Neuronal stem cell (in vitro differentiated cells): ENCODE data around the gene KCNH4.

Experiments used
- DNase-seq: peaks from one replicate; pipeline ENCODE4 v3.0.0-alpha.2; 2013; ENCODE audit warnings: low spot score
- H2AFZ ChIP-seq: one replicate; pipeline ENCODE4 v1.6.1; 2013; ENCODE audit warnings: mild to moderate bottlenecking, low read length, inconsistent platforms
- H2AK5ac ChIP-seq: 2 replicates; pipeline ENCODE4 v1.6.1; 2013; ENCODE audit warnings: low read depth, mild to moderate bottlenecking, inconsistent platforms, low read length, moderate library complexity, mixed read lengths
- H2BK120ac ChIP-seq: 2 replicates; pipeline ENCODE4 v1.6.1; 2013; ENCODE audit warnings: low read depth, mild to moderate bottlenecking, inconsistent platforms, low read length, moderate library complexity, mixed read lengths
- H2BK12ac ChIP-seq: one replicate; pipeline ENCODE4 v1.6.1; 2013; ENCODE audit warnings: low read length, inconsistent platforms
- H2BK15ac ChIP-seq: 2 replicates; pipeline ENCODE4 v1.6.1; 2013; ENCODE audit warnings: mild to moderate bottlenecking, low read length, inconsistent platforms, mixed read lengths
- H2BK5ac ChIP-seq: one replicate; pipeline ENCODE4 v1.6.1; 2013; ENCODE audit warnings: inconsistent platforms, mild to moderate bottlenecking, low read length, moderate library complexity
- H3K14ac ChIP-seq: one replicate; pipeline ENCODE4 v1.6.1; 2013; ENCODE audit warnings: low read length, inconsistent platforms
- H3K18ac ChIP-seq: 2 replicates; pipeline ENCODE4 v1.6.1; 2013; ENCODE audit warnings: low read length, inconsistent platforms
- H3K23ac ChIP-seq: 2 replicates; pipeline ENCODE4 v1.6.1; 2013; ENCODE audit warnings: low read depth, mild to moderate bottlenecking, mixed read lengths, low read length, inconsistent platforms; ENCODE audit not compliant: poor library complexity
- H3K27ac ChIP-seq: replicated peaks from 3 replicates; pipeline ENCODE4 v1.5.1; 2013; ENCODE audit warnings: low read length, inconsistent platforms
- H3K27me3 ChIP-seq, 3 experiments: 2 replicates each; pipeline ENCODE4 v1.6.1; 2013; ENCODE audit warnings: low read length in 3 of 3, mild to moderate bottlenecking in 2 of 3, inconsistent platforms in 1 of 3, low read depth in 1 of 3, mixed read lengths in 1 of 3, moderate library complexity in 1 of 3; ENCODE audit not compliant: control insufficient read depth in 3 of 3, insufficient read depth in 3 of 3
- H3K36me3 ChIP-seq, 2 donors: replicated peaks in 1 of 2; 2 replicates each; pipeline ENCODE4 v1.6.1; 2013; ENCODE audit warnings: low read length in 2 of 2; ENCODE audit not compliant: control insufficient read depth in 2 of 2, insufficient read depth in 2 of 2
- H3K4ac ChIP-seq: 2 replicates; pipeline ENCODE4 v1.6.1; 2013; ENCODE audit warnings: inconsistent platforms, mild to moderate bottlenecking, low read length, moderate library complexity
- H3K4me1 ChIP-seq, 2 donors: 1 replicate in 1 of 2; 2 replicates in 1 of 2; pipeline ENCODE4 v1.6.1; 2013; ENCODE audit warnings: low read length in 2 of 2, low read depth in 1 of 2; ENCODE audit not compliant: control insufficient read depth in 2 of 2, insufficient read depth in 1 of 2
- H3K4me2 ChIP-seq: one replicate; pipeline ENCODE4 v1.6.1; 2013; ENCODE audit warnings: mild to moderate bottlenecking, low read length, inconsistent platforms; ENCODE audit not compliant: insufficient read depth, poor library complexity, severe bottlenecking
- H3K4me3 ChIP-seq, 2 donors: 2 replicates each; pipeline ENCODE4 v1.5.1; 2013; ENCODE audit warnings: low read length in 2 of 2, mild to moderate bottlenecking in 2 of 2, inconsistent platforms in 1 of 2, moderate library complexity in 1 of 2
- H3K79me1 ChIP-seq: one replicate; pipeline ENCODE4 v1.6.1; 2013; ENCODE audit warnings: low read depth, mild to moderate bottlenecking, inconsistent platforms, low read length, moderate library complexity
- H3K9ac ChIP-seq: one replicate; pipeline ENCODE4 v1.6.1; 2013; ENCODE audit warnings: mild to moderate bottlenecking, low read depth, low read length, inconsistent platforms; ENCODE audit not compliant: poor library complexity
- H3K9me3 ChIP-seq, 2 donors: replicated peaks in 1 of 2; 2 replicates each; pipeline versions ENCODE3 to v1.6.1; 2013; ENCODE audit warnings: low read length in 2 of 2, mild to moderate bottlenecking in 2 of 2, inconsistent platforms in 1 of 2, low read depth in 1 of 2, mixed read lengths in 1 of 2, moderate library complexity in 1 of 2; ENCODE audit not compliant: control insufficient read depth in 2 of 2, insufficient read depth in 1 of 2
- H4K8ac ChIP-seq: one replicate; pipeline ENCODE4 v1.6.1; 2013; ENCODE audit warnings: low read depth, mild to moderate bottlenecking, inconsistent platforms, low read length, moderate library complexity
- H4K91ac ChIP-seq: one replicate; pipeline ENCODE4 v1.6.1; 2013; ENCODE audit warnings: low read length, low read depth, mild to moderate bottlenecking, inconsistent platforms; ENCODE audit not compliant: poor library complexity
- WGBS, 2 donors: extraction: QIAGEN DNeasy Blood & Tissue Kit; methylation state at CpG; one replicate each; pipeline ENCODE4 v1.1.7; 2013; ENCODE audit warnings: missing lambda C conversion rate in 2 of 2, mixed read lengths in 1 of 2; ENCODE audit not compliant: insufficient read length in 2 of 2, insufficient replicate concordance in 1 of 2; ENCODE audit errors: extremely low coverage in 2 of 2; 5-methylcytosine and 5-hydroxymethylcytosine counted together

KCNH4 gene

DNA sequence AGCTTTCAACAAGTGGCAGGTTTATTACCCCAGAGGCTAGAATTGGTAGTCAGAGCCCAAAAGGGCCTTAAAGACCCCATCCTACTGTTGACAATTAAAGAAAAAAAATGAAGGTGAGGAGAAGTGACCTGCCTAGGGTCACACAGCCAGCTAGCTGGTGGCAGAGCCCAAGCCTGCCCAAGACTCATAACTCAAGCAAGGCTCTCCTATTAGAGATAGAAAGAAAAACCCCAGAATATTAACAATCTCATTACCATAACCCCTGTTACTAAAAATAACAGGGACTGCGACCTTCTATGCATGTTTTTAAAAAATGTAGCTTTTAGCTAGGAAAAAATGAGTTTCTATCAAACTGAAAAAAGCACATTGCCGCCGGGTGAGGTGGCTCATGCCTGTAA lies 44.3 kb downstream of the KCNH4 start:
- Histone ChIP-seq H2BK120ac (no peak overlapping the region), H3K9ac (no peak overlapping the region), H2BK15ac (no peak overlapping the region), H3K18ac (no peak overlapping the region), H3K4me1 (peaks cover 0 to 4% of the 10 kb centered on the region in 2 donors), H2AFZ (no peak overlapping the region), H3K14ac (no peak overlapping the region), H3K27ac (no peak overlapping the region), H3K9me3 (no peaks in the 10 kb centered on the region), H2BK12ac (no peak overlapping the region), H3K4me2 (no peak overlapping the region), H3K79me1 (peaks cover 2% of the 10 kb centered on the region), H3K4me3 (no peak overlapping the region), H2AK5ac (no peak overlapping the region), H4K8ac (no peak overlapping the region), H3K23ac (no peak overlapping the region), H4K91ac (no peak overlapping the region), H2BK5ac (no peak overlapping the region), H3K4ac (no peak overlapping the region), H3K36me3 (peaks cover 5 to 44% of the 10 kb centered on the region in 2 donors), H3K27me3 (no peaks in the 10 kb centered on the region)
- no CpG with 5 or more reads among the region's 3 CpGs for WGBS, 2 donors
- DNase-seq, result no peak

DNA sequence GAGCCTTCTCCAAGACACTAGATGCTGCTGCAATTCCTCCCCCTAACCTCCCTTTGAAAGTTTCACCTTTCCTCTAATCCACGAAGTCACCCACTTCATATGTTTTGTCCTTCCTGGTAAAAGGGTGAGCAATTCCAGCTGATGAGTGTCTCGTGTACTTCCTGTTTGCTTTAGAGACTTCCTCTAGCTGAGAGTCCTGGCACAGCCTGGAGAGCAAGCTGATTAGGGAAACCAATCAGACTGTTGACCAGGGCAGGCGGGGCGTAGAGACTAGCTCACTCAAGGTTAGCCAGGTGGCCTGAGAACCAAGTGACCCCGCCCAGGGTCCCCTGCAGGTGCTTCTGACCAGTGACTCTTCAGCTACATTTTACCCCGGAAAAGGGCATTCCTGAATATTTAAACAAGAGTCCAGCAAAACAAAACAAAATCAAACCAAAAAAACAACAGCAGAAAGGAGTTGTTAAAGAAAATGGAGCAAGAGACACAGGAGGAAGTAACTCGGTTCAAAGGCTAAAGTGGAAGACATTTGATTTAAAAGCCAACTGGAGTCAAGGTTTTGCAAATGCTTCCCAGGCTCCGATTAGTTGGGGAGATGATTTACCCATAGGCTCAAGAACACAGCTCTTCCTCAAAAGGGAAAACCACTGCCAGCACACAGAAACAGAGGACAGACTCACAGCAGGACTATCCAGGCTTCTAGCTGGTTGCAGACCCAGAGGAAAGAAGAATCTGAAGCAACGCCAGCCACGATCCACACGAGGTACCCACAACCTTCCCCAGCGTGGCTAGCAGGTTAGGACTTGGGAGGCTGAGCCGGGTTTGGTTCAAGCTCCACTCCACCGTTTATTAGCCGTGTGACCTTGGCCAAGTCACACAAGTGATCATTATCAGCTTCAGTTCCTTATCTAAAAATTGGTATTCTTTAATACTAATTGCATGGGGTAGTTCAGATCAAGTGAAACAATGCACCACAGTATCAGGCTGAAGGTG lies 45.0 kb downstream of the KCNH4 start:
- no peak overlapping the region for H3K4me3 ChIP-seq
- no peak overlapping the region for H4K8ac ChIP-seq
- peaks cover 0 to 2% of the 10 kb centered on the region in 2 donors for H3K4me1 ChIP-seq
- no peak overlapping the region for H3K18ac ChIP-seq
- H3K23ac ChIP-seq, result no peak overlapping the region
- no peak overlapping the region for H3K14ac ChIP-seq
- no peak overlapping the region for H2BK12ac ChIP-seq
- no peak overlapping the region for H2AFZ ChIP-seq
- no peaks in the 10 kb centered on the region for H3K27me3 ChIP-seq
- WGBS, 2 donors, result no CpG with 5 or more reads among the region's 15 CpGs
- peaks cover 3 to 39% of the 10 kb centered on the region in 2 donors for H3K36me3 ChIP-seq
- H3K9me3 ChIP-seq, result no peaks in the 10 kb centered on the region
- DNase-seq, result no peak
- H3K27ac ChIP-seq, result no peak overlapping the region
- H3K4ac ChIP-seq, result no peak overlapping the region
- no peak overlapping the region for H2AK5ac ChIP-seq
- no peak overlapping the region for H2BK5ac ChIP-seq
- H3K4me2 ChIP-seq, result no peak overlapping the region
- no peak overlapping the region for H3K9ac ChIP-seq
- H4K91ac ChIP-seq, result no peak overlapping the region
- H2BK15ac ChIP-seq, result no peak overlapping the region
- peaks cover 2% of the 10 kb centered on the region for H3K79me1 ChIP-seq
- no peak overlapping the region for H2BK120ac ChIP-seq

DNA sequence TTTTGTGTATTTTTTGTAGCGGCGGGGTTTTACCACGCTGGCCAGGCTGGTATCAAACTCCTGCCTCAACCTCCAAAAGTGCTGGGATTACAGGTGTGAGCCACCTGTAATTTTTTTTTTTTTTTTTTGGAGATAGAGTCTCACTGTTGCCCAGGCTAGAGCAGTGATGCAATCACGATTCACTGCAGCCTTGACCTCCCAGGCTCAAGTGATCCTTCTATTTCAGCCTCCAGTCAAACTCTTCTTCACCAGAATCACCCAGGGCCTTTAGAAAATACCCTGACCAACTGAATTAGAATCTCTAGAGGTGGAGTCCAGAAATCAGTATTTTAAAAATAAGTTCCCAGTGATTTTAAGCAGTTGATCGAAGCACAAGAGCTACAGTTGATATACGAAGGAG lies 45.8 kb downstream of the KCNH4 start:
- no peak overlapping the region for H2BK12ac ChIP-seq
- no peak overlapping the region for H3K18ac ChIP-seq
- H3K79me1 ChIP-seq, result peaks cover 2% of the 10 kb centered on the region
- no peak overlapping the region for H2AK5ac ChIP-seq
- H4K8ac ChIP-seq, result no peak overlapping the region
- H2BK15ac ChIP-seq, result no peak overlapping the region
- peaks cover 0 to 2% of the 10 kb centered on the region in 2 donors for H3K4me1 ChIP-seq
- no peak overlapping the region for H2BK120ac ChIP-seq
- H2AFZ ChIP-seq, result no peak overlapping the region
- peaks cover 4 to 44% of the 10 kb centered on the region in 2 donors for H3K36me3 ChIP-seq
- H3K4me3 ChIP-seq, result no peak overlapping the region
- H2BK5ac ChIP-seq, result no peak overlapping the region
- no peak overlapping the region for H3K27ac ChIP-seq
- no peak overlapping the region for H3K4me2 ChIP-seq
- H3K27me3 ChIP-seq, result no peaks in the 10 kb centered on the region
- H3K14ac ChIP-seq, result no peak overlapping the region
- H4K91ac ChIP-seq, result no peak overlapping the region
- no peaks in the 10 kb centered on the region for H3K9me3 ChIP-seq
- no peak overlapping the region for H3K4ac ChIP-seq
- H3K23ac ChIP-seq, result no peak overlapping the region
- DNase-seq, result no peak
- WGBS, 2 donors, result no CpG with 5 or more reads among the region's 6 CpGs
- H3K9ac ChIP-seq, result no peak overlapping the region

DNA sequence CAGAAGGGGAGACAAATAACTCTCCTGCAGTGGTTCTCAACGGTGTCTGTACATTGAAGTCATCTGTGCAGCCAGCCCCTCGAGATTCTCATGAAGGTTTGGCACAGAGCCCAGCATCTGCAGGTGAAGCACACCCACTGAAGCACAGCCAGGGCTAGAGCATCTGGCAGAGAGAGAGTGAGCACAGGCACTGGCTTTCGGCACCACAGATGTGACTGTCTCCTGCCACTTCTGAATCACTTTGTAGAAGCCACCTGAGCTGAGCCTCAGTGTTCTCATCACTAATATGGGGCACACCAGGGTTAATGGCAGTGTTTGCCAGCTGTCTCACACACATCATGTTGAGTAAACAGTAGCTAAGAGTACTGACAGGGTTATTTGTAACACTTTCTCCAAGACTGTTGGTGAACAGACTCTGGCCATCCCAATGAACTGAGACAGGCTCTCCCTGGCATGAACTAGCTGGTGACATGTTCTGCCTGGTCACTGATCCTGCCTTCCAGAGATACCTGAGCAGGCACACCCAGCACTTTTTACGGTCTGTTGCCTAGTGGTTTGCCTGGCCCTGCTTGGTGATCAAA lies 47.4 kb downstream of the KCNH4 start:
- Histone ChIP-seq H3K4me3 (no peak overlapping the region), H3K4me1 (no peaks in the 10 kb centered on the region), H2AK5ac (no peak overlapping the region), H3K4me2 (no peak overlapping the region), H3K9ac (no peak overlapping the region), H4K8ac (no peak overlapping the region), H2BK15ac (no peak overlapping the region), H3K18ac (no peak overlapping the region), H2BK12ac (no peak overlapping the region), H3K23ac (no peak overlapping the region), H3K27ac (no peak overlapping the region), H2BK5ac (no peak overlapping the region), H2BK120ac (no peak overlapping the region), H3K79me1 (no peaks in the 10 kb centered on the region), H3K14ac (no peak overlapping the region), H3K9me3 (no peaks in the 10 kb centered on the region), H4K91ac (no peak overlapping the region), H3K27me3 (no peaks in the 10 kb centered on the region), H2AFZ (no peak overlapping the region), H3K4ac (no peak overlapping the region), H3K36me3 (peaks cover 17 to 60% of the 10 kb centered on the region in 2 donors)
- no CpG with 5 or more reads among the region's 4 CpGs for WGBS, 2 donors
- DNase-seq, result no peak
